Inflammatory macrophage treated with lipopolysaccharide for 1 hour (primary cell): Measurements from ENCODE around the gene URI1.
"Not testable (repeated sequence)": the region's sequence is repeated elsewhere in the genome, so short reads cannot be mapped to it uniquely, and the experiment has no call there.

Source experiments
- DNase-seq, 2 donors: peaks; one replicate each; pipeline ENCODE4 v3.0.0-alpha.2; 2020 to 2022

Gene URI1

DNA sequence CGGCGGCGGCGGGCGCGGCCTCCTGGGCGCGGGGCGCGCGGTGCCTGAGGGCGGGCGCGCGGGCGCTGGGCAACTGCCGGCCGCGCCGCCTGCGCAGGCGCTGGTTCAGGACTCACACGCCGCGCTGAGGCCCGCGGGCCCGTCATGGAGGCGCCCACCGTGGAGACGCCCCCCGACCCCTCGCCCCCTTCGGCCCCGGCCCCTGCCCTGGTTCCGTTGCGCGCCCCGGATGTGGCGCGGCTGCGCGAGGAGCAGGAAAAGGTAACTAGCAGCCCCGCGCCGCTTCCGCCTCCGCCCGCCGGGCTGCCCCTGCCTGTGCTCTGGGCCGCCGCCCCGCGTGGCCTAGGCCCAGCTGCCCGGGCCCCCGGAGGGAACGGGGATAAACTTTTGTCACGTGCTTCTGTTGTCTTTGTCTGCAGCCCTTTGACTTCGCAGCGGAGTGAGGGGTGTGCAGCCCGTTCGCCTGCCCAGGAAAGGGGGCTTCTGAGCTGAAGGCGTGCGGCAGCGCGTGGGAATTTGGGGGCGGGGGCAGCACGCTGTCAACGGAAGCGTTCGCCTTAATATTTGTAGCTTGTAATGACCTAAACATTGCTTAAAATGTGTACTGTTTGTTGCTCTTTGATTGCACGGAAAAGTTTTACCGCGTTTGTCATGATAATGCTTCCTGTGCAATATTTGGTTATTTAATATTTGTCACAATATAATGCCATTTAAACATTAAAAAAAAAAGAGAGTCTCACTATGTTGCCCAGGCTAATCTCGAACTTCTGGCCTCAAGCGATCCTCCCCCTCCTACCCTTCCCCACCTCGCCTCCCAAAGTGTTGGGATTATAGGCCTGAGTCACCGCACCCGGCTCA lies 594 bp downstream of the URI1 start:
- DNase-seq: peak; percentile 32 to 44

DNA sequence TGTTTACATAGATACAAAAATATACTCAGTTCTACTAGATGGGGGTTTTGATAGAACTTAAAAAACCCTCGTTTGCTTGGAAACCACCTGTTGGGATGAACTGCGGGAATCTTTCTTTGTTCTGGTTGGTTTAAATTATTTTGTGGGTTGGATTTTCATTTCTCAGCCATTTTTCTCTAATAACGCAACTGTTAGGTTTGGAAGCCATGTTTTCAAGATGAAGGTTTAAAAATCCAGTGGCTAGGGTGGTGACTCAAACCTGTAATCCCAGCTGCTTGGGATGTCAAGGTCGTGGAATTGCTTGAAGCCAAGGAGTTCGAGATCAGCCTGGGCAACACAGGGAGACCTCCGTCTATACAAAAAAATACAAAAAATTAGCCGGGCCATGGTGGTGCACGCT lies 1.6 kb downstream of the URI1 start:
- DNase-seq: no peak

DNA sequence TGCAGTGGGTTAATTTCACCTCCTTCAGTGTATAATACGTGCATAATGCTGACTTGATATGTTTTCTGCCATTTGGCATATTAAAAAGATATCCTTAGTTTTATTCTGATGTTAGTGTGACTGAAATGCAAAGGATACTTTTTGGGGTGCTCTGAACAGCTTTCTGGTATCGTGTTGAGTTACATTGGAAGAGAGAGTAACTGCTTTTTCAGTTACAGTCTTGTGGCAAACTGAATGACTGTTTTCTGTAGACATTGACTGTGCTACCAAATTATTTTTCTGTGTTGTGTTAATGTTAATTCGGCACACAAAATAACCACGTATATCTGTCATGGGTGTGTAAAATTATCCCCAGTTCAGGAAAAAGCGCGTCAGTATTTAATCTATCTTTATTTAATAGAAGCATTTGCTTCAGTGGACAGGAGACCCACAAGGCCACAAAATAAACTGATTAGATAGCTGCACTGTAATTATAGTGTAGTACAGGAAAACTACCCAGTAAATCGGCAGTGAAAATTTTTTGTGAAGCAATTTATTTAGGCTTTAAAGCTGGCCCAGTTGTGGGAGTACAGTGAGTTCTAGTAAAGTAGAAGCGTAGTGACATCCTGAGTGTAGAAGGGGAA lies 2.5 kb downstream of the URI1 start:
- DNase-seq: no peak

DNA sequence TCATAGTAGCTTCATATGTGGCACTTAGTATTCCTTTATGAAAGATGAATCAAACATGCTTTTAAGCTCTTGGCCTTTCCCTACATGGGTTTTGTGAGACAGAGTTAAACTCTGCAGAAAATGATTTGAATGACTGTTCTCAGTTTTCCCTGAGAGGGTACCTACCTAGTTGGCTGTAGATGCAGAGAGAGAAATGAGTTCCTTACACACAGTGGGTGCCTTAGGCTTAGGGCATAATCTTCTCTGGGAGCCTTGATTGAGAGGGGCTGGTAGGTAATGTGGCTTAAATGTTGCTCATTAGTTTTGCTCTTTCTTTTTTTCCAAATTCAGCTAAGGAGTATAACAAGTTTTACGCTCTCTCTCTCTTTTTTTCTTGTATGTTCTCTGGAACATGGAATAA lies 3.0 kb downstream of the URI1 start:
- DNase-seq: no peak

DNA sequence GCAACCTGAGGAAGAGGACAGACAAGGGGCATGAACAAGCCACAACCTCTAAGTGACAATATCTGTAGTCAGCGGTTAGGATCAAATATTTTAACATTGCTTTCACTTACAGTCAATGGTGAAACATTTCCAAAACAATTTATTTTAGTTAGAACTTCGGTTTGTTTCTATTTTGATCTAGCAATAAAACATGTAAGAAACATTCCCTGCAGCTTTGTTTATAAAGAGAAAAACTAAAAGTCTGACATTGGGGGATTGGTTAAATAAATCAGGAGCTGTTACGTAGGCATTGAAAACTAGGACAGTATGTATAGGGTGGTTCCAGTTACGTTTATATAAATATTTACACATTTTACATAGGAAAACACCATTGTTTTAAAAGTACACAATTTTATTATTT lies 3.4 kb downstream of the URI1 start:
- DNase-seq: no peak

DNA sequence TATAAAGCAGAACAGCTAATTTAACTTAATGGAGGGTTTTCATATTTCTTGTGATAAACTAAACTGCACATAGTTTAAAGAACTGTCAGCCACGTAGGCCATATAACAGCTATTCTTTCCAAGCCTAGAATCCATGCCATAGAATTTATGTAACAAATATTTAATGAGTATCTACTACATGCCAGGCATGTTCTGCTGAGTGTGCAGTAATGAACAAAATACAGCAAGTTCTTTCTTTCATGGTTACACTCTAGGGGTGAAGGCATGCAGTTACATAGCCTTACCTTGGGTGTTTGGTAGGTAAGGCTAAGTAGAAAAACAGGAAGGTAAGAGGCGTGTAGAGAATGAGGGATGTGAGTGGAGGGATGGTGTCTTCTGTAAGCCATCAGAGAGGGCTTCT lies 4.6 kb downstream of the URI1 start:
- no peak for DNase-seq

DNA sequence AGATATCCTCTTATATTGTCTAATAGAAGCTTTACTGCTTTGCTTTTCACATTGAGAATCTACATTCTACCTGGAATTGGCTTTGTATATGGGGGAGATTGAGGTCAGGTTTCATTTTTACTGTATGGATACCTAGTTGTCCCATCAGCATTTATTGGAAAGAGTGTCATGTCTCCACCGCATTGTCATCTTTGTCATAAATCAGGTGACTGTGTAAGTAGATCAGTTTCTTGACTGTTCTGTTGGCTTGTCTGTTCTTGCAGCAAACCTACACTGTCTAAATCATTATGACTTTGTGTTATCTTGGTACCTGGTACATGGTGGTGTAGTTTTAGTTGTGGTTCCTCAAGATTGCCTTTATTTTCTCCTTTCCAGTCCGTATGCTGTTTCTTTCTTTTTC lies 5.8 kb downstream of the URI1 start:
- DNase-seq: no peak

DNA sequence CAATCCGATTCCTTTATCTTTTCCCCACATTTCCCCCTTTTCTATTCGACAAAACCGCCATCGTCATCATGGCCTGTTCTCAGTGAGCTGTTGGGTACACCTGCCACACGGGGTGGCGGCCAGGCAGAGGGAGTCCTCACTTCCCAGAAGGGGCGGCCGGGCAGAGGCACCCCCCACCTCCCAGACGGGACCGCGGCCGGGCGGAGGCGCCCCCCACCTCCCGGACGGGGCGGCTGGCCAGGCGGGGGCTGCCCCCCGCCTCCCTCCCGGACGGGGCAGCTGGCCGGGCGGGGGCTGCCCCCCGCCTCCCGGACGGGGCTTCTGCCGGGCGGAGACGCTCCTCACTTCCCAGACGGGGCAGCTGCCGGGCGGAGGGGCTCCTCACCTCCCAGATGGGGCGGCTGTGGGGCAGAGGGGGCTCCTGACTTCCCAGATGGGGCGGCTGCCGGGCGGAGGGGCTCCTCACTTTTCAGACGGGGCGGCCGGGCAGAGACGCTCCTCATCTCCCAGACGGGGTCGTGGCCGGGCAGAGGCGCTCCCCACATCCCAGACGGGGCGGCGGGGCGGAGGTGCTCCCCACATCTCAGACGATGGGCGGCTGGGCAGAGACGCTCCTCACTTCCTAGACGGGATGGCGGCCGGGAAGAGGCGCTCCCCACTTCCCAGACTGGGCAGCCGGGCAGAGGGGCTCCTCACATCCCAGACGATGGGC lies 6.9 kb downstream of the URI1 start:
- not testable (repeated sequence) for DNase-seq

DNA sequence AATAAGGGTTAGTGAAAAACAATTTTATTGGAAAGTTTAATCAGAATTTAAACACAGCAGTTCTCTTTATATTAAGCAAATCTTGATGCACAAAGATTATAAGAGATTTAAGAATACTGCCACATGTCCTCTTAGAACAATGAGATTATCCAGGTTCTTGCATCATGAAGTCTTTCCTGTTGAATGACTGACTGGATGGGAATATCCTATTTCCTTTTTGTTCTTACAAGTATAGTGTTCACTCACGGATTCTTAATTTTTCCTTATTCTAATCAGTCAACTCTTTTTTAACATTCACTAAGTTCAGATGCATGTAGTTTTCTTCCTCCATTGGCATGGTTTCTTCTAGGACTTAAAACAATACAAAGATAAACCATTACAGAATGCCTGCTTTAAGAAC lies 10.1 kb downstream of the URI1 start:
- no peak for DNase-seq

DNA sequence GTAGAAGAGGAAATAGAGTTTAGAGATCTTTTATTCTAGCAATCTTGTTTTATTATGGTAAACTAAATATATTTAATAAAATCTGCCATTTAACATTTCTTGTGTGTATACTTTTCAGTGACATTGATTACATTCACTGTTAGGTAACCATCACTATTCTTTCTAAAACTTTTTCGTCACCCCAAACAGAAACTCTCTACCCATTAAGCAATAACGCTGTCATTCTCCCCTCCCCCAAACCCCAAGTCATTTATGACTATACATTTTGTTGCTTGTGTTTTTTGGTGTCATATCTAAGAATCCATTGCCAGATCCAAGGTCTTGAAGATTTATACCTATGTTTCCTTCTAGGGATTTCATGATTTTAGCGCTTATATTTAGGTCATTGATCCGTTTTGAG lies 10.6 kb downstream of the URI1 start:
- peak; percentile 23 to 32 for DNase-seq

DNA sequence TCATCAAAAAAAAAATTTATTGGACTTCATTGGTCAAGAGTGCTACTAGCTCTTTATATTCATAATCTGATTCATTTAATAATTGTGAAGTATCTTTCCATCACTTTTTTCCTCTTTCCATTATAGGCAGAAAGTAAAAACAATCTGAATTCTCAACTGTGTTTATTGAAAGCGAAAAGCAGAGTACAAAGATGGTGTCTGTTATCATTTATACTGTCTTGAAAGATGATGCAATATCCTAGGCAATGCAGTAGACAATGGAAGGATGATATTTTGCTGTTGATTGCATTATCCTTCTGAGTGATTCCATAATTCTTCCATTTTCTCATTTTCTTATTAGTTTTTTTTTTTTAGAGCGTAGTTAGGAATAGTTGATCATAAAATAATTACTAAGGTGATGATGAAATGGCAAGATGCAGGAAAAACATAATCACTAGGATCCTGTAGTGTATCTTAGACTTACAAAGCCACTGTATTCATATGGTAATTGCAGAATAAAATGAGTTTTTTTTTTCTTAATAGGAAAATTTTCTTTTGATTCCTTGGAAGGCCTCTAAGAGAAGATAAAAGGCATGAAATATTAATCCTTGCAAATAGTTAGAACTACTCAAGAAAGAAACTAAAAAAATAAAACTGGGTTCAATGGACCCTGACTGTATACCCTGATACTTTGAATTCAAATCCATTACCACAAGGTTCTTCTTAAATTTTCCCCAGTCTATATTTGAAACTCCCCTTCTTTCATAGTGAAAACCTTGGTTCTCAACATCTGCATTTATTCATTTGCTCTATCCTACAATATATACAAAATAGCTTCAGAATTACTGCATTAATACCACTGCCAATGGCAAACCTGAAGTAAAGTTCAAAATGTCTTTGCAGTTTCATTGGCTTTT lies 11.6 kb downstream of the URI1 start:
- no peak for DNase-seq

DNA sequence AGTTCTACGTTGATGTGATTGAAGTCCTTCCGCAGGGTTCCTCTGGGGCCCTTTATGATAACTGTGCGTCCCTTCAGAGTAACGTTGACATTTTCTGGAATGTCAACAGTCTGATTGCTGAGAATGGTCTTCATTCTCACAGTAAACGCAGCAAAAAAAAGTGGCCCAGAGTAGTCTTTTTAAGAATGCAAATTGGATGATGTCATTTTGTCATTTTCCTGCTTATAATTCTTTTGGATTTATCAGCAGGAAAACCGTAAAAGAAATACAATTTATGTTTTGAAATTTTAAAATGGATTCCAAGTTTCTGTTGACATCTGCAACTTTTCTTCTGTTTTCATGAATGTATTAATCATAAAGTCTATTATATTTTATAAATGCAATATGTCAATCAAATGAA lies 14.8 kb downstream of the URI1 start:
- DNase-seq: no peak

DNA sequence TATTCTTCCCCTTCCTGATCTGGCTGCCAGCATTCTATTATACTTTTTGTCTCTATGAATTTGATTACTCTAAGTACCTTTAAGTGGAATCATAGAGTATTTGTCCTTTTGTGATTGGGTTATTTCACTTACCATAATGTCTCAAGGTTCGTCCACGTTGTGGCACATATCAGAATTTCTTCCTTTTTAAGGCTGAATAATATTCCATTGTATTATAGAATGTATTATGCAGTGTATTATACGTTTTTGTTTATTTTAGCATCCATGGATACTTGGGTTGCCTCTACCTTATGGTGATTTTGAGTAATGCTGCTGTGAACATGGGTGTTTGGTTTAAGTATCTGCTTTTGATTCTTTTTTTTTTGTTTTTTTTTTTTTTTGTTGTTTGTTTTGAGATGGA lies 19.3 kb downstream of the URI1 start:
- DNase-seq: no peak

DNA sequence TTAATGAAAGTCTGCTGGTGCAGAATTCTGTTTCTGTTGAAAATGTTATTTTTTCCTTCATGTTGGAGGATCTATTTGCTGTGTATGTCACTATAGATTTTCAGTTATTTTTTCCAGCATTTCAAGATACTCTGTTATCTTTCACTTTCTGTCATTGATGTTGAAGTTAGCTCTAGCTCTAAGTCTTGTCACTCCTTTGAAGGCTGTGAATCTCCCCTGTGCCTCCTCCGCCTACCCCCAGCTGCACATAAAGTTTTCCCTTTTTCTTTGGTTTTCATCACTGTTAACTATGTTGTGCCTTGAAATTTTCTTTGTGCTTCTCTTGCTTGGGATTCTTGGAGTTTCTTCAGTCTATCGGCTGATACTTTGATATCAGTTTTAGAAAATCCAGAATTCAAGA lies 20.8 kb downstream of the URI1 start:
- DNase-seq: no peak

DNA sequence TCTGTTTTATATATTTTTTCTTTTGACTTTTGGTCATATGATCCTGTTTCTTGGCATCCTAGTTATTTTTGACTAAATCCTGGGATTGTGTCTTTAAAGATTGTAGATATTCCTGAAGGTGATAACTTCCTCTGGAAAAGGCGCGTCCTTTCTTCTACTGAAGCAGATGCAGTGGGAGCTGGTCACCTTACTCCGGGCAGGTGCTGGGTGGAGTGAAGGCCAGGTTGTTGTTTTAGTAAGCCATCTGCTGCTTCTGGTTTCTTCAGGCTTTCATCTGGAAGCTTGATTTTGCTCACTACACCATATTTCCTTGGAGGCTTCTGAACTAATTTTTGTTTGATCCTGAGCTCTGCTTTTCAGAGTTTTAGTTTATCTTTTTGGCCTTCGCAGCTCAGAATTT lies 21.5 kb downstream of the URI1 start:
- DNase-seq: no peak

DNA sequence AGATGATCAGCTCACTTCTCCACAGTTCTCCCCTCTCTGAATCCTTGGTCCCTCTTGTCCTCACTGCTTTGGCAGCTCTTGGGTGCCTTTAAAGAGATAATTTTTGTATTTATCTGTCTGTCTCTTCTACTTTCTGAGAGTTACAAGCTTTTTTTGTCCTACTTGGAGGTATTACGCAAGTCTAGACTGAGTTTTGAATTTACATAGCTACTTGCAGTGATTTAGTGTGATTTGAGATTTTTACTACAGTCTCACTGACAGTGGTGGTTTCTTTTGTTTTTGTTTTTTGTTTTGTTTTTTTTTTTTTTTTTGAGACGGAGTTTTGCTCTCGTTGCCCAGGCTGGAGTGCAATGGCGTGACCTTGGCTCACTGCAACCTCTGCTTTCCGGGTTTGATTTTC lies 22.1 kb downstream of the URI1 start:
- DNase-seq: no peak

DNA sequence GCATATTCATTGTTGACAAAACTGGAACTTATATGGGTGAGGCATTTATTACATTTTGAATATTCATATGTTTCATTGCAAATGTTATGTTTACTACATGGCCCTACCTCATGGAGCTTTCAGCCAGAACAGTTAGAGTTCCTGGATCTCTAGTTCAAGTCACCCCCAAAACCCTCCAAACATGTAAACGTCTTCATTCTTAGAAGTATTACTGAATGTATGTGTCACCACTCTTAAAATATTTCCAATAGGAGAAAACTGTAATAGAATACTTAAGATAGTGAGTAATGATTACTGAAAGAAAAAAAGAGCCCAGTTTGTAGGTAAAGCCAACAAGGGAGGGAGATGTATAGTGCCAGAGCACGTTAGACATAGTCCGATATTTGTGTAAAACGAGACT lies 23.5 kb downstream of the URI1 start:
- DNase-seq: no peak

DNA sequence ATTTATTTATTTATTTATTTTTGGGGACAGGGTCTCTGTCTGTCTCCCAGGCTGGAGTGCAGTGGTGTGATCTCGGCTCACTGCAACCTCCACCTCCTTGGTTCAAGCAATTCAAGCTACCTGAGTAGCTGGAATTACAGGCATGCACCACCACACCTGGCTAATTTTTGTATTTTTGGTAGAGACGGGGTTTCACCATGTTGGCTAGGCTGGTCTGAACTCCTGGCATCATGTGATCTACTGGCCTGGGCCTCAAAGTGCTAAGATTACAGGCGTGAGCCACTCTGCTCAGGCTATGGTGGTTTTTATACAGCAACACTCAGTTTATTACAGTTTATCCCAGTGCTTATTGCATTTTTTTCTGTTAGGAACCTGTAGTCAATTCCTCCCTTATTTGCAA lies 24.1 kb downstream of the URI1 start:
- DNase-seq: not testable (repeated sequence)

DNA sequence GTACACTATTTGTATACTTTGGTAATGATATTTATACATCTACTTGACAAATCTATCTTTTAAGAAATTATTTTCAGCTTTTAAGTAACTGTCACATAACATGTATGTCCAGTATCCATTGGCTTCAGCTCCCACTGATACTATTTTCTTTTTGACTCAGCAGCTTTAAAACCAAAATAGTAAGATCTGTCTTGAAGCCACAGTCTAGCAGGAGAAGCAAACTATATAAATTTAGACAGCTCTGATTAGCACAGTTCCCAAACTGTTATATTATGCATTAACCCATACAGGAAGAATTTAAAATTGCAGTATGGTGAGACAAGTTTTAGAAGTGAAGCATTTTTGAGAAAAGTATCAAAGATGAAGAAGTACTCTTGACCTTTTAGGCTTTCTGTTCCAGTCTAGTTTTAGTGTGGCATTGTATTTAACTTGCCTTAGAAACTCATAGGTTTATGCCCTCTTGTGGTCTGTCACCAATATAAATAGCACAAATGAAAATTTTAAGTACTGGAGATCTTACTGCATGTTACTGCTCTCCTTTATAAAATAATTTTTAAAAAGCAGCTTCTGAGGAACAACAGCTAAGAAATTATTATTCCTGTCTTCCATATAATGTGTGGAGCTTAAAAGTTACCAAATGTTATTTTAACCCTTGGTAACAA lies 24.7 kb downstream of the URI1 start:
- no peak for DNase-seq

DNA sequence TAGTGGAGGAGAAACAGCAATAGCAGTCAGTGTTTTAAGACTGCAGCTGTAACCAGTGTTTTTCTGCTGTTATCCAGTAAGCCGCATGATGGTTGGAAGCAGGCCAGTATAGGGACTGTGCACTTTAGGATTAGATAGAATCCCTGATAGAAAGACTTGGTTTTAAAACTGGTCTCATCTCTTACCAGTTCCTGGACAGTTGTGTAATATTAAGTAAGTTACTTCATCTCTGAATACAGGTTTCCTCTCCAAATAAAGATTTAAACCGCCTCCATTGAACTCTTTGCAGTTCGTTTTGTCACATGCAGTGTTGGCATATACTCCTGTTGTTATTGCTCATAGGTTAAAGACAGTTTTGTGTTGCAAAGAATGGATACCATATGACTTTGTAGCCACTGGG lies 25.6 kb downstream of the URI1 start:
- DNase-seq: peak; percentile 24 to 37

DNA sequence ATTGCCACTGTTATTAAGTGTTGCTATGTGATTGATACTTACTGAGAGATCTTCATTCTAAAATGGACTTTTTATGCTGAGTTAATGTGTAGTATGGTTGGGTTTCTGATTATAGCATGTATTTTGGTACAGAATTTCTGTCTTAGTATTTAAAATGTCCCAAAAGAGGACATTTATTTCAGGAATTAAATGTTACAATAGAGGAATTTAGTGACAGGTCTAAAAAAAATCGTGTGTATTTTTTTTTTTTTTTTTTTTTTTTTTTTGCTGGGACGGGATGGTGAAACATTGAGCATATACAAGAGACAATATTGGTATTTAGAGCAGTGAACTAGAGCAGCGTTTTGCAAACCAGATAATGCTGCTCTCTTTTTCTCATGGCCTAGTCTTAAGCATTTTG lies 27.9 kb downstream of the URI1 start:
- DNase-seq: no peak

DNA sequence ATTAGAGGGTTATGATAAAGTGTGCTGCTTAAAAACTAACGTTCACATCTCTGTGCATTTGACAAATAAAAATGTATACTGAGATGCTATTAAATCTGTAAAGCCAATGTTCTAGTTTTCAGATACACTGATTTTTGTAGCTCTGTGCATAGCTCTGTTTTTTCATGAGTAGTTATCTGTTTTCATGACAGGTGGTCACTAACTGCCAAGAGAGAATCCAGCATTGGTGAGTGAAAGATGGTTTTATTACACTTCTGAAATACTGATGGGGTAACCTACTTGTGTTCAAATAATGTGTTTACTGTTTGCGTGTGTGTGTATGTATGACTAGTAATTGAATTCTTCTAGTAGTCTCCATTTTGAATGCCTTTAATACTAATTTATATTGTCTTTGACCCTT lies 29.0 kb downstream of the URI1 start:
- DNase-seq: no peak

DNA sequence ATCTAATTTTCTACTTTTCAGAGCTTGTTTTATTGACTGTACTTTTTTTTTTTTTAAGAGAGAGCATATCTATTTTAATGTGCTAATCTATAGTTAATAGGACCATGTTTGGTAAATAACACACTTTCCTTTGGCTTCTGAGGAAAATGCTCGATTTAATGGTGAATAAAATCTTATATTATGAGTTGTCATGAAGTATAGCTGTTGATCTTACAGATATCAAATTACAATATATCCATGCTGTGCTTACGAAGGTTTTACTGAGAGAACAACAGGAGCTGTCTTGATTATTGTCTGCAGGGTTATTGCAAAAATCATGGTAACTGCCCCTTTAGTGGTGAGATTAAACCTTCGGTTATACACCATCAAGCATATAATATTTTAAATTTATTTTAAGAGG lies 29.6 kb downstream of the URI1 start:
- DNase-seq: no peak
